Mucosa of stomach (tissue), 1 donor: ENCODE results near the gene NCAPH2.

Experiments
- H3K27me3 ChIP-seq: one replicate; pipeline ENCODE4 v1.7.0; 2013; ENCODE audit warnings: mild to moderate bottlenecking, low read length; ENCODE audit not compliant: control insufficient read depth, insufficient read depth
- H3K36me3 ChIP-seq: one replicate; pipeline ENCODE4 v1.7.0; 2013; ENCODE audit warnings: low read length; ENCODE audit not compliant: control insufficient read depth, insufficient read depth
- H3K4me1 ChIP-seq: one replicate; pipeline ENCODE4 v1.7.0; 2013; ENCODE audit warnings: mild to moderate bottlenecking, low read length; ENCODE audit not compliant: control insufficient read depth, insufficient read depth
- H3K4me3 ChIP-seq: one replicate; pipeline ENCODE4 v1.7.0; 2013; ENCODE audit warnings: low read length
- H3K9ac ChIP-seq: one replicate; pipeline ENCODE4 v1.7.0; 2013; ENCODE audit warnings: mild to moderate bottlenecking, low read length, moderate library complexity
- H3K9me3 ChIP-seq: one replicate; pipeline ENCODE4 v1.7.0; 2013; ENCODE audit warnings: mild to moderate bottlenecking, low read length, moderate library complexity; ENCODE audit not compliant: control insufficient read depth
- donor health status: Pancreatic carcinoma.

Gene NCAPH2

GRCh38 chr22:50504369-50505211, 3.4 kb upstream of the NCAPH2 start:
- H3K9me3 ChIP-seq, result no peaks in the 10 kb centered on the region
- no peak overlapping the region for H3K9ac ChIP-seq
- H3K36me3 ChIP-seq, result no peaks in the 10 kb centered on the region
- no peaks in the 10 kb centered on the region for H3K27me3 ChIP-seq
- H3K4me3 ChIP-seq, result no peak overlapping the region
- peaks cover 26% of the 10 kb centered on the region for H3K4me1 ChIP-seq

GRCh38 chr22:50505276-50505775, 2.7 kb upstream of the NCAPH2 start:
- H3K9me3 ChIP-seq, result no peaks in the 10 kb centered on the region
- no peak overlapping the region for H3K4me3 ChIP-seq
- H3K27me3 ChIP-seq, result no peaks in the 10 kb centered on the region
- no peak overlapping the region for H3K9ac ChIP-seq
- peaks cover 26% of the 10 kb centered on the region for H3K4me1 ChIP-seq
- no peaks in the 10 kb centered on the region for H3K36me3 ChIP-seq

- H3K4me1 ChIP-seq, result peaks cover 26% of the 10 kb centered on the region
- H3K27me3 ChIP-seq, result no peaks in the 10 kb centered on the region
- no peak overlapping the region for H3K4me3 ChIP-seq
- no peaks in the 10 kb centered on the region for H3K9me3 ChIP-seq
- no peaks in the 10 kb centered on the region for H3K36me3 ChIP-seq
- H3K9ac ChIP-seq, result peak overlapping the region; percentile 82
Observed at GRCh38 chr22:50505776-50506610, 2.0 kb upstream of the NCAPH2 start.

- Histone ChIP-seq H3K4me1 (peaks cover 26% of the 10 kb centered on the region), H3K4me3 (peak overlapping the region; percentile 82), H3K36me3 (no peaks in the 10 kb centered on the region), H3K27me3 (no peaks in the 10 kb centered on the region), H3K9ac (peak overlapping the region; percentile 82), H3K9me3 (no peaks in the 10 kb centered on the region)
Observed at GRCh38 chr22:50506611-50507420, 1.2 kb upstream of the NCAPH2 start.

- Histone ChIP-seq H3K9ac (peak within 1 kb of the TSS; percentile 82), H3K36me3 (no peaks in the 10 kb centered on the region), H3K4me1 (peaks cover 26% of the 10 kb centered on the region)
Observed at GRCh38 chr22:50507421-50507990, 518 bp upstream of the NCAPH2 start, which contains the start of gene LMF2. Gene LMF2, minus strand, starts transcription at chr22:50507702. Its CDS starts 27 bp downstream, at chr22:50507675.

GRCh38 chr22:50508897-50509296, 873 bp downstream of the NCAPH2 start:
- H3K4me1 ChIP-seq, result peaks cover 26% of the 10 kb centered on the region
- peak overlapping the region; percentile 72 for H3K4me3 ChIP-seq
- H3K9me3 ChIP-seq, result no peaks in the 10 kb centered on the region
- no peaks in the 10 kb centered on the region for H3K36me3 ChIP-seq
- H3K27me3 ChIP-seq, result no peaks in the 10 kb centered on the region
- H3K9ac ChIP-seq, result peak overlapping the region; percentile 65

More at GRCh38 chr22:50507421-50507990, 518 bp upstream of the NCAPH2 start, which contains the start of gene LMF2:
- Histone ChIP-seq H3K9me3 (no peaks in the 10 kb centered on the region), H3K4me3 (peak within 1 kb of the TSS; percentile 82), H3K27me3 (no peaks in the 10 kb centered on the region)

- H3K9ac ChIP-seq, result no peak overlapping the region
- H3K36me3 ChIP-seq, result no peaks in the 10 kb centered on the region
- no peaks in the 10 kb centered on the region for H3K27me3 ChIP-seq
- peaks cover 11% of the 10 kb centered on the region for H3K4me1 ChIP-seq
- H3K4me3 ChIP-seq, result no peak overlapping the region
- H3K9me3 ChIP-seq, result no peaks in the 10 kb centered on the region
Observed at GRCh38 chr22:50513175-50513574, 5.2 kb downstream of the NCAPH2 start.

- no peaks in the 10 kb centered on the region for H3K9me3 ChIP-seq
- no peaks in the 10 kb centered on the region for H3K4me1 ChIP-seq
- H3K36me3 ChIP-seq, result peaks cover 7% of the 10 kb centered on the region
- H3K4me3 ChIP-seq, result no peak overlapping the region
- no peaks in the 10 kb centered on the region for H3K27me3 ChIP-seq
- no peak overlapping the region for H3K9ac ChIP-seq
Observed at GRCh38 chr22:50516068-50516467, 8.0 kb downstream of the NCAPH2 start.

GRCh38 chr22:50516891-50517290, 8.9 kb downstream of the NCAPH2 start:
- no peak overlapping the region for H3K4me3 ChIP-seq
- H3K9ac ChIP-seq, result no peak overlapping the region
- no peaks in the 10 kb centered on the region for H3K4me1 ChIP-seq
- H3K27me3 ChIP-seq, result no peaks in the 10 kb centered on the region
- H3K36me3 ChIP-seq, result peaks cover 7% of the 10 kb centered on the region
- no peaks in the 10 kb centered on the region for H3K9me3 ChIP-seq

GRCh38 chr22:50517495-50518260, 9.7 kb downstream of the NCAPH2 start:
- Histone ChIP-seq H3K4me1 (no peaks in the 10 kb centered on the region), H3K36me3 (peaks cover 14% of the 10 kb centered on the region), H3K27me3 (no peaks in the 10 kb centered on the region), H3K9me3 (no peaks in the 10 kb centered on the region), H3K4me3 (no peak overlapping the region), H3K9ac (no peak overlapping the region)

- no peak overlapping the region for H3K9ac ChIP-seq
- no peaks in the 10 kb centered on the region for H3K9me3 ChIP-seq
- peaks cover 8% of the 10 kb centered on the region for H3K4me1 ChIP-seq
- H3K4me3 ChIP-seq, result no peak overlapping the region
- H3K27me3 ChIP-seq, result no peaks in the 10 kb centered on the region
- H3K36me3 ChIP-seq, result peaks cover 24% of the 10 kb centered on the region
Observed at GRCh38 chr22:50518606-50519005, 10.6 kb downstream of the NCAPH2 start.
